Measurements from ENCODE around the gene TINCR. TPM values are rescaled to one million over a fixed set of nuclear protein-coding genes. Genes with fewer than 3 reads are reported as not detected.

Gene TINCR
- total RNA-seq, 8 experiments from 2014 or later, result 0.46 to 2.6 (median 1.1) TPM

DNA sequence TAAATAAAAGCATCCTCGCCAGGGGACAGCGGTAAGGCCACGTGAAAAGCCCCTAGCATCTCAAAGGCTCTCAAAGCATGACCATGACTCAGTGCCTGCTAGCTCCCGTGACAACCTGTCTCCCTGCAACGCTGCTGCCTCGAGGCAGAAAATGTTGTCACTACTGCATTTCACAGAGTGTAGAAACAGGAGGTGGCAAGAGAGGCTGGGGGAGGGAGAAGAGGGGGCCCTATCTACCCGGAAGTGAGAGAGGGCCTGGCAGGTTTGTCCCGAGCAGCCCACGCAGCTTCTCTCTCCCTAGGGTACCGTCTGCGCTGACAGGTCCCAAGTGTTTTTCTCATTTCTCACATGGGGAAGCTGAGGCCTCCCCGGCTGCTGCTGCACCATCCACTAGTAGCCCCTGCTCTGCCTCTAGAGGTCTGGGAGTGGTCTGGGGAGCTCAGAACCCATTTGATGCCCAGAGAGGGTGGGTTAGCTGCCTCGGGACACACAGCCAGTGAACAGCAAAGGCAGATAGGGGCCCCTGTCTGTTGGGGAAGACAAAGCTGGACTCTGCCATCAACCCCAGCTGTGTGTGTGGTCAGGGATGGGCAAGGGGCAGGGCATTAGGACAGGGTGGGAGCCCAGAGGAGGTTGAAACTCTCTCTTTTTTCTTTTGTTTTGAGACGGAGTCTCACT, 3.7 kb downstream of the TINCR start:
- in situ Hi-C loops (cut with MboI; ENCODE audit: low pct_unique_long_range_greater_than_20kb in 2 of 9, low sequenced_read_pairs in 9 of 9, unreplicated experiment in 9 of 9), result no loop called here
- peak; percentile 19 to 54 (median 42) for ATAC-seq (replicated peaks in 6 of 8)
- peaks cover 6 to 10% of the 10 kb centered on the region in 2 donors for H3K4me1 ChIP-seq (replicated peaks in 1 of 2)
- no peak overlapping the region for H3K27ac ChIP-seq
- H3K4me3 ChIP-seq, result no peak overlapping the region
- WGBS, 10 experiments, result 0 to 62% (median 43%) methylated on average over 1 to 13 of the region's 14 CpGs; no CpG with 5 or more reads in 4 of the 10 experiments

DNA sequence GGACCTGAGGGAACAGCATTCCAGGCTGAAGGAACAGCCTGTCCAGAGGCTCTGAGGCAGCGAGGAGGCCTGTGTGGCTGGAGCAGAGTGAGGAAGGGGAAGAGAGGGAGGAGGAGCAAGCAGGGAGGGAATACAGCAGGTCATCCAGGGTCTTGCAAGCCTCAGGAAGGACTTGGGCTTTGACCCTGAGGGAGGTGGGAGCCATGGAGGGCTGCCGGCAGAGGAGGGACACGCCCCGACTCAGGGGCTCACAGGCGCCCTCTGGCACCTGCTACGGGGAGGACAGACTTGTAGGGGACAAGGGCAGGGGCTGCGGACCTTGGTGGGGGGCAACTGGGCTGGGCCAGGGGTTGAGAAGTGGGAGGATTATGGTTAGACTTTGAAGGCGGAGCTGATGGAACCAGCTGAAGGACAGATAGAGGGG, 4.7 kb downstream of the TINCR start:
- Histone ChIP-seq H3K4me1 (replicated peaks in 1 of 2) (peaks cover 6 to 10% of the 10 kb centered on the region in 2 donors), H3K4me3 (no peak overlapping the region), H3K27ac (no peak overlapping the region)
- no peak for ATAC-seq (replicated peaks in 6 of 8)
- in situ Hi-C loops (cut with MboI; ENCODE audit: low pct_unique_long_range_greater_than_20kb in 2 of 9, low sequenced_read_pairs in 9 of 9, unreplicated experiment in 9 of 9), result no loop called here
- WGBS, 10 experiments, result 0 to 100% (median 86%) methylated on average over 1 of the region's 8 CpGs; no CpG with 5 or more reads in 5 of the 10 experiments

DNA sequence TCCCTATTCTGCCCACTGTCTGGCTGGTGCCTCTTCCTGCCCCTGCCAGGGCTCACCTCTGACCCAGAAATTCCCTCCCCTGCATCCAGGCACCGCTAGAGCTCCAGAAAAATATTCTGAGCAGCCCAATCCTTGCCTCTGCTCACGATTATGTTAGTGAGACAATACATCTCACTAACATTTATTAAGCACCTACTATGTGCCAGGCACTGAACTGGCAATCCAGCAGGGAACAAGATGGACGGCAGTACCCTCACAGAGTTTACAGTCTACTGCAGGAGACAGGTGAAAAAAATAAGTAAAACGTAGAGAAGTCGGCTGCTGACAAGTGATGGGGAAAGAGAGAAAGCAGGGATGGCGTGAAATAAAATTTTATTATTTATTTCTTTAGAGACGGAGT, 5.5 kb downstream of the TINCR start:
- Histone ChIP-seq H3K27ac (no peak overlapping the region), H3K4me3 (no peak overlapping the region), H3K4me1 (replicated peaks in 1 of 2) (peaks cover 6 to 10% of the 10 kb centered on the region in 2 donors)
- in situ Hi-C loops (cut with MboI; ENCODE audit: low pct_unique_long_range_greater_than_20kb in 2 of 9, low sequenced_read_pairs in 9 of 9, unreplicated experiment in 9 of 9), result no loop called here
- no peak for ATAC-seq (replicated peaks in 6 of 8)
- 50 to 100% (median 93%) methylated on average over 1 to 5 of the region's 7 CpGs; no CpG with 5 or more reads in 1 of the 10 experiments for WGBS, 10 experiments

DNA sequence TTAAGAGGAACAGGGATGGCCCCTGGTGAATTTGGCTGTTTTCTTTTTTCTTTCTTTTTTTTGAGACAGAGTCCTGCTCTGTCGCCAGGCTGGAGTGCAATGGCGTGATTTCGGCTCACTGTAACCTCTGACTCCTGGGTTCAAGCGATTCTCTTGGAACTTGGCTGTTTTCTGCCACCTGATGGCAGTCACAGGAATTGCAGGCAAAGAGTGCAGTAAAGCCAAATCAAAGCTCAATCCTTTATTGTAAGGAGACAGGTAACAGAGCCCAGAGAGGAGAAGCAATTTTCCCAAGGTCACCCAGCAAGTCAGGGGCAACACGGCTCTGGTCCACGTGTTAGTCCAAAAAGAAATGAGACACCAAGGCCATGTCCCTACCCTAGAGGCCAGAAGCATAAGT, 6.2 kb downstream of the TINCR start:
- in situ Hi-C loops (cut with MboI; ENCODE audit: low pct_unique_long_range_greater_than_20kb in 2 of 9, low sequenced_read_pairs in 9 of 9, unreplicated experiment in 9 of 9), result no loop called here
- WGBS, 10 experiments, result 55 to 100% (median 83%) methylated on average over 1 to 5 of the region's 6 CpGs; no CpG with 5 or more reads in 4 of the 10 experiments
- Histone ChIP-seq H3K27ac (no peak overlapping the region), H3K4me3 (no peak overlapping the region), H3K4me1 (replicated peaks in 1 of 2) (peaks cover 6 to 10% of the 10 kb centered on the region in 2 donors)
- no peak for ATAC-seq (replicated peaks in 6 of 8)

DNA sequence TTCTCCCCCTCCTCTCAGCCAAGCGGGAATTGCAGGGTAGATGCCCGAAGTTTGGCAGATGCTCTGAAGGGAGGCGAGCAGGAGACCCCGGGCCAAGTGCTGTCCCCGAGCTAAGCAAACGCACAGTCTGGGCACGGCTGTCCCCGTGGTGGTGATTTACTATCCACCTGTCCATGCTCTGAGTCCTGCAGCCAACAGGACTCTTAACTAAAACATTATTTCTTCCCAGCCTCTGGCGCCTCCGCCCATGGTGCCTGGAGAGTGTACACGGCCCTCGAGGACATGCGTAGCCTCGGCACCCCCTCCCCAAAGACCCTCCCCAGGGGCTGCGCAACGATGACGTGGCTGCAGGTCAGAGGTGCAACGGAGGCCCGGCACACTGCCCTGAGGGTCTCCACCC, 7.6 kb downstream of the TINCR start:
- in situ Hi-C loops (cut with MboI; ENCODE audit: low pct_unique_long_range_greater_than_20kb in 2 of 9, low sequenced_read_pairs in 9 of 9, unreplicated experiment in 9 of 9), result no loop called here
- 71 to 100% methylated on average over 1 to 5 of the region's 19 CpGs; no CpG with 5 or more reads in 8 of the 10 experiments for WGBS, 10 experiments

DNA sequence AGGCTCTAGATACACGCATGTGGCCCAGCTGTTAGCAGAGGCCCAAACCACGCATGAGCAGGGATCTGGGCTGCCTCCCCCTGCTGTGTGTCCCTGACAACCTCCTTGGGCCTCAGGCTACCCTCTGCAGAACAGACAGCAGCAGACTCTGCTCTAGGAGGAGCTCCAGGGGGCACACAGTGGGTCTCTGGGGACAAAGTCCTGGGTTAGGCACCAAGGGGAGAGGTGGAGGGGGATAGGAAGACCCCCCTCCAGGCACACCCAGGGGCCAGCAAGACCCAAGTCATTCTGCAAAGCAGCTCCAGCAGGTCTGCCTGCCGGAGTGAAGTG, 8.0 kb downstream of the TINCR start:
- no peak overlapping the region for H3K27ac ChIP-seq
- ATAC-seq (replicated peaks in 6 of 8), result peak in 7 of 8 experiments; percentile 21 to 79 (median 60)
- H3K4me1 ChIP-seq (replicated peaks in 1 of 2), result peaks cover 6 to 10% of the 10 kb centered on the region in 2 donors
- WGBS, 10 experiments, result 10 to 20% methylated on average over 1 to 2 of the region's 3 CpGs; no CpG with 5 or more reads in 8 of the 10 experiments
- H3K4me3 ChIP-seq, result no peak overlapping the region
- in situ Hi-C loops (cut with MboI; ENCODE audit: low pct_unique_long_range_greater_than_20kb in 2 of 9, low sequenced_read_pairs in 9 of 9, unreplicated experiment in 9 of 9), result no loop called here

More for the DNA sequence above, 7.6 kb downstream of the TINCR start:
- H3K4me3 ChIP-seq, result no peak overlapping the region
- peaks cover 6 to 10% of the 10 kb centered on the region in 2 donors for H3K4me1 ChIP-seq (replicated peaks in 1 of 2)
- ATAC-seq (replicated peaks in 6 of 8), result peak in 5 of 8 experiments; percentile 36 to 58 (median 40)
- peak overlapping the region in 1 of 2 donors; percentile 46 for H3K27ac ChIP-seq

DNA sequence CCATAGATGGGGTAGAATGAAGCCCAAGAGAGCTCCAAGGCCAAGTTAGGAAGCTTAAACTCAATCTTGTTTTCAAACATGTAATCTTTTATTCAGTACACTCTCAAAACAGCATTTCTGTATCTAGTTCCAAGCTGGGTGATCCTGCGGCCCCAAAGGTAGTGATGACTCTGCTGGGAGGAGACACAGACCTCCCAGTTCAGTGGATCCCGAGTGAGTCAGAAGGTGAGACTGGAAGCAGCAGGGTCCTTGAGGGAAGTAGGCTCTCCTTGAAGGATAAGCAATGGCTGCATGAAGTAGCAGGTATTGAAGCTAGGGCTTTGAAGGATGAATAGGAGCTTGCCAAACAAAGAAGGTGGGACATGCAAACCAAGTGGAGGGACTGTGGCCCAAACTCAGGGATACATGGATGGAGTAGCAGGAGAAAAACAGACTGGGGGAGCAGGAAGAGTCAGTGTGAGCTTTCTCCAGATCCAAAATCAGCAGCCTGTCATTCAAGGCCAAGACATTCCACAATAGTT, 9.6 kb downstream of the TINCR start:
- Histone ChIP-seq H3K27ac (no peak overlapping the region), H3K4me1 (replicated peaks in 1 of 2) (peaks cover 6 to 16% of the 10 kb centered on the region in 2 donors), H3K4me3 (no peak overlapping the region)
- 20 to 95% (median 80%) methylated on average over 1 to 2 of the region's 2 CpGs; no CpG with 5 or more reads in 5 of the 10 experiments for WGBS, 10 experiments
- peak in 2 of 8 experiments; percentile 17 to 35 for ATAC-seq (replicated peaks in 6 of 8)
- in situ Hi-C loops (cut with MboI; ENCODE audit: low pct_unique_long_range_greater_than_20kb in 2 of 9, low sequenced_read_pairs in 9 of 9, unreplicated experiment in 9 of 9), result no loop called here

DNA sequence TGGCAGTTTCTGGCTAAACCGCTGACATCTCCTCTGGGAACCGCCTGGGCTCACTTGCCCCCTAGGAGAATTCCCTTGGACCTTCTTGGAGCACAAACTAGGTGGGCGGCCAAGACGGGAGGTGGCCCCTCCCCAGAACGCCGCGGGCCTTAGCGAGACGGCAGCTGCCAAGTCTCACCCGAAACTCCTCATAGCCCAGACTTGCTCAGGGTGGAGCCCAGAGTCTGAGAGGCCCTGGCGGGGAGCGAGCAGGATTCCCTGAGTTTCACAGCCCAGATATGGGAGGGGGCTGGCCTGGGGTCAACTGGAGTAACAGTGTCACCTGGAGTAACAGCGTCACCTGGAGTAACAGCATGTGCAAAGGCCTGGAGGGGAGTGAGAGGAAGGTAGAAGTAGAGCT, 10.1 kb downstream of the TINCR start:
- in situ Hi-C loops (cut with MboI; ENCODE audit: low pct_unique_long_range_greater_than_20kb in 2 of 9, low sequenced_read_pairs in 9 of 9, unreplicated experiment in 9 of 9), result no loop called here
- Histone ChIP-seq H3K4me1 (replicated peaks in 1 of 2) (peaks cover 6 to 16% of the 10 kb centered on the region in 2 donors), H3K4me3 (no peak overlapping the region), H3K27ac (no peak overlapping the region)
- ATAC-seq (replicated peaks in 6 of 8), result peak in 3 of 8 experiments; percentile 76 to 85 (median 78)
- 0 to 80% methylated on average over 1 to 2 of the region's 13 CpGs; no CpG with 5 or more reads in 8 of the 10 experiments for WGBS, 10 experiments

DNA sequence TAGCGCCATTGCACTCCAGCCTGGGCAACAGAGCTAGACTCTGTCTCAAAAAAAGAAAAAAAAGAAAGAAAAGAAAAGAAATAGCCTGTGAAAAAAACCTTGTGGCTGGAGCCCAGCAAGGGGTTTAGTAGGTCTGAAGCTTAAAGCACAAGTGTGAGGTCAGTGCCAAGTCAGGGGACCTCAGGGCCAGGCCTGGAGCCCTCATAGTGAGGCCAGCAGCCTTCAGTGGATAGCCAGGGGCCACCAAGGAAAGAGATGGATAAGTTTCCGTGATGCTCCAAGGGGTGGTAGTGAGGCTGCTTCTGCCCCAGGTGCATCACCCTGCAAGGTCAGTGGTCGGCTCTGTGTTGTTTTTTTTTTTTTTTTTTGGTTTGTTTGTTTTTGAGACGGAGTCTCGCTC, 12.9 kb downstream of the TINCR start:
- WGBS, 10 experiments, result 40 to 90% (median 70%) methylated on average over 1 to 5 of the region's 5 CpGs; no CpG with 5 or more reads in 6 of the 10 experiments
- in situ Hi-C loops (cut with MboI; ENCODE audit: low pct_unique_long_range_greater_than_20kb in 2 of 9, low sequenced_read_pairs in 9 of 9, unreplicated experiment in 9 of 9), result no loop called here
- H3K4me3 ChIP-seq, result no peak overlapping the region

DNA sequence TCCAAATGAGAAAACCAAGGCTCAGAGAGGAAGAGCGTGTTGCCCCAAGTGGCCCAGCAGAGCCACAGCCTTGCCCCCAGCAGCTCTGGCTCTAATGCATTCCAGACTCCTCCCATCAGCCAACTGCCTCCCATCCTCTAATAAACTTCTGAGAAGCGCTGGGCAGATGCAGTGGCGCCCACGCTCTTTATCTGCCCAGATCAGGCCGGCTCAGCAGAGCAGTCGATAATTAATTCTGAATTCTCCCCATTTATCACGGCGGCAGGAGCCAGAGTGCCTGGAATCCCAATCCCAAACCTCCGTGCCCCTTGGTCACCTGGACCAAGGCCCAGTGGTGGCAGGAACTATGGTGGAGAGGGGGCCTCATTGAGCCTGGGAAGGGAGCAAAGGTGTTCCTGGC, 13.9 kb downstream of the TINCR start:
- WGBS, 10 experiments, result 0 to 83% (median 60%) methylated on average over 1 to 7 of the region's 9 CpGs; no CpG with 5 or more reads in 4 of the 10 experiments
- peaks cover 0 to 6% of the 10 kb centered on the region in 2 donors for H3K4me1 ChIP-seq (replicated peaks in 1 of 2)
- H3K4me3 ChIP-seq, result no peak overlapping the region
- peak in 5 of 8 experiments; percentile 53 to 78 (median 62) for ATAC-seq (replicated peaks in 6 of 8)
- no peak overlapping the region for H3K27ac ChIP-seq
- in situ Hi-C loops (cut with MboI; ENCODE audit: low pct_unique_long_range_greater_than_20kb in 2 of 9, low sequenced_read_pairs in 9 of 9, unreplicated experiment in 9 of 9), result no loop called here

More for the DNA sequence above, 12.9 kb downstream of the TINCR start:
- Histone ChIP-seq H3K4me1 (replicated peaks in 1 of 2) (peaks cover 3 to 10% of the 10 kb centered on the region in 2 donors), H3K27ac (no peak overlapping the region)
- ATAC-seq (replicated peaks in 6 of 8), result no peak

DNA sequence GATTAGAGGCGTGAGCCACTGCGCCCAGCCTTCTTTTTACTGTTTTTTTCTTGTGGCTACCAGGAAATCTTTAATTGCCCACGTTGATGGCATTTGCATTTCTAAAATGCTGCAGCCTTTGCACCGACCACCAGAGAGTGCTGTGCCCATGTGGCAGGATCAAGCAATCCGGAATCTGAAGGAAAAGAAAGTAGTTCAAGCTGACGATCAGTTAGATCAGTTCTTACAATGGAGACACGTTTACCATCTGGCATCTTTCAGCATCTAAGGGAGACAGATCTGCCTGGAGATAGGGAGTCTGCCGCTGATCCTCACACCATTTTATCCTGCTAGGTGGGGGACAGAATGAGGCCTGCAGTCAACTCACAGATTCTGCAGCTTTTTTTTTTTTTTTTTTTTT, 19.9 kb downstream of the TINCR start:
- in situ Hi-C loops (cut with MboI; ENCODE audit: low pct_unique_long_range_greater_than_20kb in 2 of 9, low sequenced_read_pairs in 9 of 9, unreplicated experiment in 9 of 9), result no loop called here
- Histone ChIP-seq H3K4me1 (replicated peaks in 1 of 2) (no peaks in the 10 kb centered on the region), H3K27ac (no peak overlapping the region), H3K4me3 (no peak overlapping the region)
- WGBS, 10 experiments, result 17 to 55% (median 39%) methylated on average over 2 to 5 of the region's 8 CpGs; no CpG with 5 or more reads in 1 of the 10 experiments
- peak in 2 of 8 experiments; percentile 11 to 76 for ATAC-seq (replicated peaks in 6 of 8)

DNA sequence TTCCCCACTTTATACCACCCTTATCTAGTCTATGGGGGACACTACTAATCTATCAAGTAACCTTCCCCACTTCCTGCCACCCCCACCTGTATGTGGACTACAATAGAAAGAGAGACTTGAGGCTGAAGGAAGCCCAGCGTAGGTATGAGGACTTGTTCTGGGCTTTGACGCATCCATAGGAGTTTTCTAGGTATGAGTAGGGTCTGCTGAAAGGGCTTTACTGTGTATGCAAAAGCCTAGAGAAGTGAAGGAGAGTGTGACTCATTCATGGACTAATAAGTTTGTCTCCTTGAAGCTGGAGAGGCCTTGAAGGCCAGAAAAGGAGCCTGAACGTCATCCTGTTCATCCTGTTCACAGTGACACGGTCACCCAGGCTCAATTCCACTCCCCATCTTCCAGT, 21.8 kb downstream of the TINCR start:
- no peak overlapping the region for H3K4me3 ChIP-seq
- 69 to 93% (median 81%) methylated on average over 1 to 4 of the region's 4 CpGs; no CpG with 5 or more reads in 4 of the 10 experiments for WGBS, 10 experiments
- H3K4me1 ChIP-seq (replicated peaks in 1 of 2), result no peaks in the 10 kb centered on the region
- H3K27ac ChIP-seq, result no peak overlapping the region
- in situ Hi-C loops (cut with MboI; ENCODE audit: low pct_unique_long_range_greater_than_20kb in 2 of 9, low sequenced_read_pairs in 9 of 9, unreplicated experiment in 9 of 9), result no loop called here
- no peak for ATAC-seq (replicated peaks in 6 of 8)

DNA sequence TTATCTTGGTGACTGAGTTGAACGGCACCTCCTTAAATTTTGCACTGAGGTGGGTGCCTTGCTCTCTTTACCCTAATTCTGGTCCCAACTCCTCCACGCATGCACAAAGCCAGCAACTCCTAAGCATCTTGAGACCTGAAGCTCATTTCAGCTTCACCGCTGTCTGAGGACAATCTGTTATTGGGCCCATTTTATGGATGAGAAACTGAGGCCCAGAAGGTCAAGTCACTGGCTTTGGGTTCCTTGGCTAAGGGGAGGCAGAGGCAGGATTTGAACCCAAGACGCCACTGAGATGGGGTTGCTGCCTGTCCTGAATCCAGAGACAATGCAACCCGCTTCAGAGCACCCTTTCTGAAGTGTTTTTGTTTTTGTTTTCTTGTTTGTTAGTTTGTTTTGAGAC, 22.7 kb downstream of the TINCR start:
- no peak for ATAC-seq (replicated peaks in 6 of 8)
- Histone ChIP-seq H3K4me3 (no peak overlapping the region), H3K4me1 (replicated peaks in 1 of 2) (no peaks in the 10 kb centered on the region), H3K27ac (no peak overlapping the region)
- 40 to 100% (median 89%) methylated on average over 1 to 4 of the region's 5 CpGs; no CpG with 5 or more reads in 2 of the 10 experiments for WGBS, 10 experiments
- in situ Hi-C loops (cut with MboI; ENCODE audit: low pct_unique_long_range_greater_than_20kb in 2 of 9, low sequenced_read_pairs in 9 of 9, unreplicated experiment in 9 of 9), result no loop called here

All from motor neuron (in vitro differentiated cells).